Mesothelial cell of epicardium (in vitro differentiated cells): Measurements from ENCODE around the gene DIP2B. TPM values are rescaled to one million over a fixed set of nuclear protein-coding genes. Genes with fewer than 3 reads are reported as not detected.
"Not testable (repeated sequence)": the region's sequence is repeated elsewhere in the genome, so short reads cannot be mapped to it uniquely, and the experiment has no call there.

Experiments used
- DNase-seq, 2 experiments: peaks; one replicate each; pipeline ENCODE4 v3.0.0; 2021; ENCODE audit warnings: low spot score in 2 of 2; ENCODE audit not compliant: unreplicated experiment in 2 of 2
- H3K27ac Mint-ChIP-seq: 2 replicates; pipeline ENCODE4 v1.8.0; 2021; ENCODE audit warnings: mixed read lengths
- H3K27me3 Mint-ChIP-seq: 2 replicates; pipeline ENCODE4 v1.8.0; 2021; ENCODE audit warnings: low read depth, mixed read lengths
- H3K36me3 Mint-ChIP-seq: 2 replicates; pipeline ENCODE4 v1.8.0; 2021; ENCODE audit warnings: mixed read lengths
- H3K4me1 Mint-ChIP-seq: 2 replicates; pipeline ENCODE4 v1.8.0; 2021; ENCODE audit warnings: mixed read lengths
- H3K4me3 Mint-ChIP-seq: 2 replicates; pipeline ENCODE4 v1.8.0; 2021; ENCODE audit warnings: mild to moderate bottlenecking, moderate library complexity, mixed read lengths
- H3K9me3 Mint-ChIP-seq: 2 replicates; pipeline ENCODE4 v1.8.0; 2021; ENCODE audit warnings: mixed read lengths
- total RNA-seq: library from RNA; stranded (reverse); gene quantifications from 3 replicates; pipeline ENCODE4 v1.2.1, GENCODE V29; 2021
- TF ChIP-seq, protein P1 (sequence below): fragments of 200-600 bp; sonication (generic); IDR thresholded peaks from one replicate; pipeline ENCODE4 v1.5.0; 2021; ENCODE audit warnings: antibody characterized with exemption; ENCODE audit not compliant: unreplicated experiment

DIP2B gene
- total RNA-seq, 1 donor from 2014 or later, result 32.0 TPM

DNA sequence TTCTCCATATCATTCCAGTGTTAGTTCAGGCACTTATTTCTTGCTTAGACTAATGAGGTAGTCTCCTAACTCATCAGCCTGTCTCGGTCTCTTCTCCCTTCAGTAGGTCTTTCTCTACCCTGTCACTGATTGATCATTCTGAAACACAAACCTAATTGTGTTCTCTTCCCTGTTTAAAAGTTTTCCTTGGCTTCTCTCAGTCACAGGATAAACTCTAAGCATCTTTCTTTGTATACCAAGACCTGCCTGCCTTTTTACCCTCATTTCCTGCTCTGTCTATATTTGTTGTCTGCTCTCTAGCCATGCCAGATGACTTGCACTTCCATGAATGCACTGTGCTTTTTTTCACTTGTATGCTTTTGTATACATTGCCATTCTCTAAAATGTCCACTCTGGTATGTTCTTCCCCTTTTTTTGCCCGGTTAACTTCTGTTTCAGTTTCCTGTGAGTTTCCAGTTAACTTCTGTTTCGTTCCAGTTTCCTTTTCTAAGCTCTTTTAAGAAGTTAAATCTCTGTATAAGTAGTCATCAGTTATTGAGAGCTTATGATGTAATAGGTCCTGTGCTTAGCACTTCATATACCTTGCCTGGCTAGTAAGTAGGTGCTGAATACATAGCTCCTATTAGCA is 12.8 kb downstream of the DIP2B start:
- no peak overlapping the region for H3K4me3 Mint-ChIP-seq
- H3K4me1 Mint-ChIP-seq, result peaks cover 6% of the 10 kb centered on the region
- TF ChIP-seq, protein P1, sequence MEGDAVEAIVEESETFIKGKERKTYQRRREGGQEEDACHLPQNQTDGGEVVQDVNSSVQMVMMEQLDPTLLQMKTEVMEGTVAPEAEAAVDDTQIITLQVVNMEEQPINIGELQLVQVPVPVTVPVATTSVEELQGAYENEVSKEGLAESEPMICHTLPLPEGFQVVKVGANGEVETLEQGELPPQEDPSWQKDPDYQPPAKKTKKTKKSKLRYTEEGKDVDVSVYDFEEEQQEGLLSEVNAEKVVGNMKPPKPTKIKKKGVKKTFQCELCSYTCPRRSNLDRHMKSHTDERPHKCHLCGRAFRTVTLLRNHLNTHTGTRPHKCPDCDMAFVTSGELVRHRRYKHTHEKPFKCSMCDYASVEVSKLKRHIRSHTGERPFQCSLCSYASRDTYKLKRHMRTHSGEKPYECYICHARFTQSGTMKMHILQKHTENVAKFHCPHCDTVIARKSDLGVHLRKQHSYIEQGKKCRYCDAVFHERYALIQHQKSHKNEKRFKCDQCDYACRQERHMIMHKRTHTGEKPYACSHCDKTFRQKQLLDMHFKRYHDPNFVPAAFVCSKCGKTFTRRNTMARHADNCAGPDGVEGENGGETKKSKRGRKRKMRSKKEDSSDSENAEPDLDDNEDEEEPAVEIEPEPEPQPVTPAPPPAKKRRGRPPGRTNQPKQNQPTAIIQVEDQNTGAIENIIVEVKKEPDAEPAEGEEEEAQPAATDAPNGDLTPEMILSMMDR, result no peak
- no peaks in the 10 kb centered on the region for H3K36me3 Mint-ChIP-seq
- H3K27ac Mint-ChIP-seq, result no peak overlapping the region
- no peaks in the 10 kb centered on the region for H3K27me3 Mint-ChIP-seq
- no peaks in the 10 kb centered on the region for H3K9me3 Mint-ChIP-seq
- no peak for DNase-seq

DNA sequence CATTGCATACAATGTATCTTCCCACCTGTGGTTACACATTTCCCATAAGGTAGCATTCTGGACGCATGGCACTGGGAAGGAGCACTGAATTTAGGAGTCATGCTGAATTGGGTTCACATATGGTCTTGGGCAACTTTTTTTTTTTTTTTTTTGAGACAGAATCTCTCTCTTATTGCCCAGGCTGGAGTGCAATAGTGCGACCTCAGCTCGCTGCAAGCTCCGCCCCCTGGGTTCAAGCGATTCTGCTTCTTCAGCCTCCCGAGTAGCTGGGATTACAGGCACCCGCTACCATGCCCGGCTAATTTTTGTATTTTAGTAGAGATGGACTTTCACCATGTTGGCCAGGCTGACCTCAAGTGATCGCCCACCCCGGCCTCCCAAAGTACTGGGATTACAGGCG is 13.3 kb downstream of the DIP2B start:
- no peaks in the 10 kb centered on the region for H3K27me3 Mint-ChIP-seq

DNA sequence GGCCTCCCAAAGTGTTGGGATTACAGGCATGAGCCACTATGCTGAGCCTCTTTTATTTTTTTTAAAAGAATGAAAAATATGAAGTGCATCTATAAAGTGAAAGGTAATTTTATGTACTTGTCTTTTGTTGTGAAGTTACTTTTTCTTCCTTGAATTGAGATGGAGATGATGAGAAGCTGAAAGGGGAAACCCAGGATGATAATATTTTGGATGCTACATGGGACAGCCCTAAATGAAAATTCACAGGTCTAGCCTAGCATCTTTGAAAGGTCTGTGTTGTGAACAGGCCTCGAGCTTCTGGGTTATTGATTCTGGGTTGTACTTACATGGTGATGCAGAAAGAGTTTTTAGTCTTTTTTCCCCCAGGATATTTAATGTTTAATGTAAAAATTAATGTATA is 14.6 kb downstream of the DIP2B start:
- H3K27ac Mint-ChIP-seq, result no peak overlapping the region
- peaks cover 12% of the 10 kb centered on the region for H3K36me3 Mint-ChIP-seq
- H3K27me3 Mint-ChIP-seq, result no peaks in the 10 kb centered on the region
- no peak overlapping the region for H3K4me3 Mint-ChIP-seq
- DNase-seq, result no peak
- TF ChIP-seq, protein P1, result no peak
- H3K4me1 Mint-ChIP-seq, result peaks cover 6% of the 10 kb centered on the region
- peaks cover 9% of the 10 kb centered on the region for H3K9me3 Mint-ChIP-seq

More for the DNA sequence above, 13.3 kb downstream of the DIP2B start:
- TF ChIP-seq, protein P1, result no peak
- DNase-seq, result no peak
- Mint-ChIP-seq H3K27ac (no peak overlapping the region), H3K9me3 (no peaks in the 10 kb centered on the region), H3K36me3 (peaks cover 2% of the 10 kb centered on the region), H3K4me1 (peaks cover 6% of the 10 kb centered on the region), H3K4me3 (no peak overlapping the region)

DNA sequence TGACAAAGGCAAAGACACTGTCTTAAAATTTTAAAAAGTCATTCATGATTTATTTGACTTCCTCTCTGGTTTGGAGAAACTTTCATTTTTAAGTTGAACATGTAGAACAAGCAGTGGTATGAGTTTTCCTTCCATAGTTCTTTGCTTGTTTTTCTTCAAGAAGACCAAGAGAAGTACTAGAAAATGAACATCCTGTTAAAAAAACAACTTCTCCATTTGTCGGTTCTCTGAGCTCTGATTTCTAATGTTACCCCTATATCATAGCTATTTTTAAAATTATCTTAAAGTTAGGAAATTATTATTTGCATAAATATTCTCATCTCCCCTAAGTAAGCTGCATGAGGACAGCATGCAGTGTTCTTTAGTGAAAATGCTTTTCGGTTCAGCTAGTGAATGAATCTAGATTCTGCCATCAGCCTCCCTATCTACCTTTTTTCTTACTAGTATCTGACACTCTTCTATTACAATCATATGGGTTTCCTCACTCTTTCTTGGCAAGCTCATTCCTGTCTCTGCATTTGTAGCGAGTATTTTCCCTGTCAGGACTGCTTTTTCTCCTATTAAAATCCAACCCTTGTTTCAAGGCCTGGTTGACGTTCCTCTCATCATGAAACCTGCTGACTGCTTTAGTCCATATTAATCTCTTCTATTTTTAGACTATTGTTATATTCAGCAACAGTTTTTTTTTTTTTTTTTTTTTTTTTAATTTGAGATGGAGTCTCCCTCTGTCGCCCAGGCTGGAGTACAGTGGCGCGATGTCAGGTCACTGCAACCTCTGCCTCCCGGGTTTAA is 15.8 kb downstream of the DIP2B start:
- Mint-ChIP-seq H3K4me1 (peaks cover 4% of the 10 kb centered on the region), H3K36me3 (peaks cover 14% of the 10 kb centered on the region), H3K27me3 (no peaks in the 10 kb centered on the region), H3K9me3 (peaks cover 9% of the 10 kb centered on the region), H3K4me3 (no peak overlapping the region), H3K27ac (peak overlapping the region; percentile 17)
- TF ChIP-seq, protein P1, result no peak
- no peak for DNase-seq

DNA sequence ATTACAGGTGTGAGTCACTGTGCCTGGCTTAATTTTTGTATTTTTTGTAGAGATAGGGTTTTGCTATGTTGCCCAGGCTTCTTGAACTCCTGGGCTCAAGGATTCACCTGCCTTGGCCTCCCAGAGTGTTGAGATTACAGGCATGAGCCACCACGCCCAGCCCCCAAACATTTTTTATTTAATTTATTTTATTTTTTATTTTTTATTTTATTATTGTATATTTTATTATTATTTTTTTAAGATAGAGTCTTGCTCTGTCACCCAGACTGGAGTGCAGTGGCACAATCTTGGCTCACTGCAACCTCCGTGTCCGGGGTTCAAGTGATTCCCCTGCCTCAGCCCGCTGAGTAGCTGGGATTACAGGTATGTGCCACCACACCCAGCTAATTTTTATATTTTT is 17.0 kb downstream of the DIP2B start:
- not testable (repeated sequence) for H3K27me3 Mint-ChIP-seq, H3K4me1 Mint-ChIP-seq, H3K9me3 Mint-ChIP-seq, H3K4me3 Mint-ChIP-seq, H3K27ac Mint-ChIP-seq, DNase-seq
- peaks cover 18% of the 10 kb centered on the region for H3K36me3 Mint-ChIP-seq

DNA sequence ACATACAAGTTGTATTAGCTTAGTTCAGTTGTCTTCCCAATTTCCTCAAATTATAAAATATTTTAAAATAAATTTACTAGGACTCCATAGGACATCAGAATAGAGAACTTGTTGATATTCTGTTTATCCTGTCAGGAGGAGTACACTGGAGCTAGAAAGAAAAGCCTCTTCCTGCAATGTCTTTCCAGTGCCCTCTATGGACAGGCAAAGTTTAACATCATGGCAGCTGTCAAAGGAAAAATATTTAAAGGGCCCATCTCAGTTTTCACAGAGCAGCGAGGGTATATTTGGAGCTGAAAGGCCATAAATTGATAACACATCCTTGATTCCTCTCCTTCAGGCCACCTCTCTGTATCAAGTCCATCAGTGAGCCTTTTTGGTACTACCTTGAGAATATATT is 19.0 kb downstream of the DIP2B start:
- H3K4me3 Mint-ChIP-seq, result no peak overlapping the region

More for the DNA sequence above, 19.0 kb downstream of the DIP2B start:
- DNase-seq, result no peak
- peaks cover 9% of the 10 kb centered on the region for H3K9me3 Mint-ChIP-seq
- TF ChIP-seq, protein P1, result no peak
- H3K27ac Mint-ChIP-seq, result no peak overlapping the region
- no peaks in the 10 kb centered on the region for H3K27me3 Mint-ChIP-seq
- peaks cover 2% of the 10 kb centered on the region for H3K4me1 Mint-ChIP-seq
- H3K36me3 Mint-ChIP-seq, result peaks cover 18% of the 10 kb centered on the region
